Tibial nerve (tissue), 4 donors: ENCODE results near the gene DNAJC13. TPM values are rescaled to one million over a fixed set of nuclear protein-coding genes. Genes with fewer than 3 reads are reported as not detected.
A peak's percentile ranks its signal among the peaks of the same experiment; 100 is the strongest.

Experiments
- DNase-seq, 2 donors: peaks; one replicate each; pipeline ENCODE4 v3.0.0-alpha.2; 2019; ENCODE audit warnings: low spot score in 2 of 2
- H3K27ac ChIP-seq, 4 donors: fragments of 200-600 bp; sonication (generic) in 3 of 4; one replicate each; pipeline ENCODE4 v1.5.1; 2017 to 2019; ENCODE audit warnings: mild to moderate bottlenecking in 1 of 4
- H3K27me3 ChIP-seq, 2 donors: fragments of 200-600 bp; sonication (generic) in 1 of 2; one replicate each; pipeline versions ENCODE4 v1.5.1 to v1.6.0; 2017 to 2019
- H3K36me3 ChIP-seq, 3 donors: fragments of 200-600 bp; sonication (generic); one replicate each; pipeline ENCODE4 v1.5.1; 2018 to 2019
- H3K4me1 ChIP-seq, 4 donors: fragments of 200-600 bp; sonication (generic) in 3 of 4; one replicate each; pipeline ENCODE4 v1.5.1; 2017 to 2019
- H3K4me3 ChIP-seq, 4 donors: fragments of 200-600 bp; sonication (generic) in 3 of 4; one replicate each; pipeline ENCODE4 v1.5.1; 2017 to 2019; ENCODE audit warnings: mild to moderate bottlenecking in 1 of 4, moderate library complexity in 1 of 4
- H3K9me3 ChIP-seq, 4 donors: fragments of 200-600 bp; sonication (generic) in 3 of 4; one replicate each; pipeline ENCODE4 v1.5.1; 2017 to 2019
- EP300 ChIP-seq, 2 donors: sonication (generic); formaldehyde crosslinking; IDR thresholded peaks; one replicate each; pipeline ENCODE4 v1.6.1; 2017; ENCODE audit warnings: antibody characterized with exemption in 2 of 2, mild to moderate bottlenecking in 1 of 2
- POLR2A ChIP-seq, 2 donors: fragments of 450-650 bp; IDR thresholded peaks; one replicate each; pipeline ENCODE4 v1.6.1; 2017; ENCODE audit warnings: antibody characterized with exemption in 2 of 2, mild to moderate bottlenecking in 2 of 2, moderate library complexity in 2 of 2
- WGBS, 2 donors: methylation state at CpG; one replicate each; pipeline ENCODE4 v1.1.5; 2018; 5-methylcytosine and 5-hydroxymethylcytosine counted together
- total RNA-seq, 4 donors: library from RNA; depleted of rRNA; stranded (reverse); fragments of >200 nt; gene quantifications; one replicate each; pipeline ENCODE4 v1.1.0, GENCODE V29; 2016
- TF ChIP-seq, protein P1 (sequence below), 5 experiments: fragments of 200-600 bp in 3 of 5; fragments of 450-650 bp in 2 of 5; sonication (generic) in 3 of 5; IDR thresholded peaks; one replicate each; pipeline ENCODE4 v1.5.1; 2016 to 2019; ENCODE audit warnings: antibody characterized with exemption in 5 of 5, mild to moderate bottlenecking in 3 of 5, moderate library complexity in 2 of 5

DNAJC13 gene
- total RNA-seq, 4 donors from 2014 or later, result 43.3 to 62.8 (median 56.0) TPM

DNA sequence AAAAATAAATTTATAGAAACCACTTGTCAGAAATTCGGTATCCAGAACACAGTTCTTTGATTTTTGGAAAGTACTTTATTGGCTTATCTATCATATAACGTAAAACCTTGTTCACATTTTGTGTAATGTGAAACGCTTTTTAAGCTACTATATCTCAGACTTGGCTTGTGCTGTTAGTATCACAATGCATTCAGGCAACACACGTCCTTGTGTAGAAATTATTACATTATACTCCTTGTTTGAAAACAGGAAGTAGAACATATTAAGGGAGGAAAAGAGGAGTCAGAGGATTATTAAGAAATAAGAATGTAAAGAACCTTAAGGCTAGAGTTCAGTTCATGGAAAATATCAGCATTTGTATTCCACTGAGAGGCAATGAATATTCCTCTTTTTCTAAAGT is 1.6 kb downstream of the DNAJC13 start:
- WGBS, 2 donors, result 22% methylated on average over 4 of the region's 4 CpGs
- Histone ChIP-seq H3K9me3 (no peaks in the 10 kb centered on the region), H3K4me1 (peaks cover 0 to 59% (median 14%) of the 10 kb centered on the region in 4 donors), H3K27me3 (no peaks in the 10 kb centered on the region), H3K4me3 (peak overlapping the region; percentile 81 to 100 (median 95)), H3K27ac (peak overlapping the region in 1 of 4 donors; percentile 96), H3K36me3 (peaks cover 0 to 18% (median 0%) of the 10 kb centered on the region in 3 donors)
- DNase-seq, result no peak
- TF ChIP-seq POLR2A (IDR thresholded peaks at IDR 0.05) (no peak), EP300 (IDR thresholded peaks at IDR 0.05) (no peak)
- TF ChIP-seq, protein P1, sequence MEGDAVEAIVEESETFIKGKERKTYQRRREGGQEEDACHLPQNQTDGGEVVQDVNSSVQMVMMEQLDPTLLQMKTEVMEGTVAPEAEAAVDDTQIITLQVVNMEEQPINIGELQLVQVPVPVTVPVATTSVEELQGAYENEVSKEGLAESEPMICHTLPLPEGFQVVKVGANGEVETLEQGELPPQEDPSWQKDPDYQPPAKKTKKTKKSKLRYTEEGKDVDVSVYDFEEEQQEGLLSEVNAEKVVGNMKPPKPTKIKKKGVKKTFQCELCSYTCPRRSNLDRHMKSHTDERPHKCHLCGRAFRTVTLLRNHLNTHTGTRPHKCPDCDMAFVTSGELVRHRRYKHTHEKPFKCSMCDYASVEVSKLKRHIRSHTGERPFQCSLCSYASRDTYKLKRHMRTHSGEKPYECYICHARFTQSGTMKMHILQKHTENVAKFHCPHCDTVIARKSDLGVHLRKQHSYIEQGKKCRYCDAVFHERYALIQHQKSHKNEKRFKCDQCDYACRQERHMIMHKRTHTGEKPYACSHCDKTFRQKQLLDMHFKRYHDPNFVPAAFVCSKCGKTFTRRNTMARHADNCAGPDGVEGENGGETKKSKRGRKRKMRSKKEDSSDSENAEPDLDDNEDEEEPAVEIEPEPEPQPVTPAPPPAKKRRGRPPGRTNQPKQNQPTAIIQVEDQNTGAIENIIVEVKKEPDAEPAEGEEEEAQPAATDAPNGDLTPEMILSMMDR (IDR thresholded peaks at IDR 0.05), result no peak

DNA sequence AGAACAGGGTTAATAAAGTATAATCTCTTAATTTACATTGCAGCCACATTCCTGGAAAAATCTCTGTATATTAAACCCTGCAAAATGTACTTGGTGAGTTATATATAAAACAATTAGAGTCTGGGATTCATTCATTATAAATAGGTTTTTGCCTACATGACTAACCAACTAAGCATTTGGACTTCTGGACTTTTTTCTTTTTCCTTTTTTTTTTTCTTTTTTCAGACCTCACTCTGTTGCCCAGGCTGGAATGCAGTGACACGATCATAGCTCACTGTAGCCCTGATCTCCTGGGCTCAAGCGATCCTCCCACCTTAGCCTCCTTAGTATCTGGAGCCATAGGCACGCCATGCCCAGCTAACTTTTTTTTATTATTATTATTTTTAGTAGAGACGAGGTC is 4.5 kb downstream of the DNAJC13 start:
- Histone ChIP-seq H3K36me3 (peaks cover 0 to 21% (median 0%) of the 10 kb centered on the region in 3 donors), H3K27ac (no peak overlapping the region), H3K4me3 (no peak overlapping the region), H3K9me3 (no peaks in the 10 kb centered on the region), H3K27me3 (no peaks in the 10 kb centered on the region), H3K4me1 (peaks cover 0 to 58% (median 14%) of the 10 kb centered on the region in 4 donors)
- 81 to 84% methylated on average over 4 of the region's 4 CpGs for WGBS, 2 donors
- DNase-seq, result no peak
- TF ChIP-seq, protein P1 (IDR thresholded peaks at IDR 0.05), result no peak
- TF ChIP-seq EP300 (IDR thresholded peaks at IDR 0.05), result no peak
- no peak for TF ChIP-seq POLR2A (IDR thresholded peaks at IDR 0.05)

DNA sequence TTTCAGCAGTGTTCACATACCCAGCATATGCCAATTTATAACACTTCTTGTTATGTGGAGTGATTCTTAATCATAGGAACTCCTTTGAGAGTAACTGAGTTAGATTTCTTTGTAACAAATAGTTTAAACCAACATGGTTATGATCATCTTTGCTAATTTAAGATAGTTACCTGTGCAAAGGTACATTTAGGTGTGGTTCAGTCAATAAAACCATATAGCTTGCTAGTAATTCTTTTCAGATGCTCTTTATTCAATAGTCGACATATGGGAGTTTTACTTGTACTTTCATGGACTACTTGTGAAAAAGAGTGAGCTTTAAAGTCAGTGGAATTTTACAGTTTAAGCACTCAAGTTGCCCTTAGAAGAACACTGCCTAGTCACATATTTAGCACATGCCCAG is 5.2 kb downstream of the DNAJC13 start:
- WGBS, 2 donors, result 90 to 95% methylated on average over 1 of the region's 1 CpG
- Histone ChIP-seq H3K4me3 (no peak overlapping the region), H3K27me3 (no peaks in the 10 kb centered on the region), H3K27ac (no peak overlapping the region), H3K4me1 (peaks cover 0 to 57% (median 14%) of the 10 kb centered on the region in 4 donors), H3K36me3 (peaks cover 0 to 21% (median 0%) of the 10 kb centered on the region in 3 donors), H3K9me3 (no peaks in the 10 kb centered on the region)
- no peak for DNase-seq
- TF ChIP-seq POLR2A (IDR thresholded peaks at IDR 0.05) (no peak), EP300 (IDR thresholded peaks at IDR 0.05) (no peak)
- TF ChIP-seq, protein P1 (IDR thresholded peaks at IDR 0.05), result no peak

DNA sequence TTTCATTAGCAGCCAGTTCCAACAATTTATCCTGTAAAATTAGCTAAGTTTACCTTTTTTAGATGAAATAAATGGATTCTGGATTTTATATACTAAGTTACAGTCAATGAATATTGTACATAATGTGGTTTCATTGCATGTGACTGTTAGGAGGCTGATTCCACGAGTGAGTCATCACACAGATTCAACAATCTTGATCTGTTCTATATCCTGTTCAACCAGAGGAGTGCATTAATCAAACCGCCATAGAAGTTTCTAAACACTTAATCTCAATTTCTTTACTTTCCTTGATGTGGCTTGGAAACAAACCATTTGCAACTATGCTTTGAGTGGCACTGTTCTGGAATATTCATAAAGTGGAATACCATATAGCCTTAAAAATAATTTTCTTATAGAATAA is 15.3 kb downstream of the DNAJC13 start:
- H3K9me3 ChIP-seq, result no peaks in the 10 kb centered on the region
- H3K36me3 ChIP-seq, result peaks cover 0 to 3% (median 0%) of the 10 kb centered on the region in 3 donors
- H3K27me3 ChIP-seq, result no peaks in the 10 kb centered on the region
- 43 to 47% methylated on average over 2 of the region's 2 CpGs for WGBS, 2 donors
- DNase-seq, result no peak
- TF ChIP-seq, protein P1 (IDR thresholded peaks at IDR 0.05), result no peak
- no peak for TF ChIP-seq POLR2A (IDR thresholded peaks at IDR 0.05)
- no peak for TF ChIP-seq EP300 (IDR thresholded peaks at IDR 0.05)
- peaks cover 0 to 13% (median 0%) of the 10 kb centered on the region in 4 donors for H3K4me1 ChIP-seq
- H3K27ac ChIP-seq, result peak overlapping the region in 1 of 4 donors; percentile 17
- no peak overlapping the region for H3K4me3 ChIP-seq

DNA sequence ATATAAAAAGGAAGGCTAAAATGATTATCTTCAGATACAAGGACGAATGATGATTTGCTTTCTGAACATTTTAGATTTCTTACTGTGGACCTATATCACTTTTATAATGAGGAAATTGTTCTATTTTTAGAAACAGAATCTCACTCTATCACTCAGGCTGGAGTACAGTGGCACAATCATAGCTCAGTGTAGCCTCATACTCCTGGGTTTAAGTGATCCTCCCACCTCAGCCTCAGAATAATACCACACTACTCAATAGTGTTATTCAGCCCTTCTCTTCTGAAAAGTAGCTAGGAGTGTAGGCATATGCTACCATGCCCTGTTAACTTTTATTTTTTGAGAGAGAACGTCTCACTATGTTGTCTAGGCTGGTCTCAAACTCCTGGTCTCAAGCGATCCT is 15.8 kb downstream of the DNAJC13 start:
- Histone ChIP-seq H3K36me3 (peaks cover 0 to 3% (median 0%) of the 10 kb centered on the region in 3 donors), H3K9me3 (no peaks in the 10 kb centered on the region), H3K27ac (no peak overlapping the region), H3K4me3 (no peak overlapping the region), H3K27me3 (no peaks in the 10 kb centered on the region), H3K4me1 (peaks cover 0 to 13% (median 0%) of the 10 kb centered on the region in 4 donors)
- TF ChIP-seq EP300 (IDR thresholded peaks at IDR 0.05) (no peak), POLR2A (IDR thresholded peaks at IDR 0.05) (no peak)
- TF ChIP-seq, protein P1 (IDR thresholded peaks at IDR 0.05), result no peak
- no peak for DNase-seq
- 89 to 95% methylated on average over 3 of the region's 3 CpGs for WGBS, 2 donors
